K562 (cell line): Measurements from ENCODE around the gene TUT1. TPM values are rescaled to one million over a fixed set of nuclear protein-coding genes. Genes with fewer than 3 reads are reported as not detected.

ENCODE experiments used
- ETV5 ChIP-seq: sonication (generic); formaldehyde crosslinking; IDR thresholded peaks from 2 replicates; pipeline ENCODE4 v1.4.0; 2020; ENCODE audit warnings: low read depth, mild to moderate bottlenecking, missing genetic modification reagents
- GABPB1 ChIP-seq: sonication (generic); formaldehyde crosslinking; IDR thresholded peaks from 2 replicates; pipeline ENCODE4 v1.8.0; 2022; ENCODE audit warnings: mild to moderate bottlenecking, missing genetic modification reagents
- NCOR1 ChIP-seq: fragments of 450-650 bp; IDR thresholded peaks from 2 replicates; pipeline ENCODE4 v1.6.1; 2016; ENCODE audit warnings: mild to moderate bottlenecking, moderate library complexity
- TAL1 ChIP-seq: fragments of 450-650 bp; IDR thresholded peaks from 2 replicates; pipeline ENCODE4 v1.6.1; 2016; ENCODE audit warnings: mild to moderate bottlenecking
- TRIM24 ChIP-seq, 2 experiments: fragments of 450-650 bp; IDR thresholded peaks; 2 replicates each; pipeline ENCODE4 v1.6.1; 2016
- ZNF124 ChIP-seq: sonication (generic); formaldehyde crosslinking; IDR thresholded peaks from 2 replicates; pipeline ENCODE4 v1.8.1; 2022; ENCODE audit warnings: missing genetic modification reagents
- ZNF584 ChIP-seq: fragments of 200-800 bp; sonication (Bioruptor generic); IDR thresholded peaks from 2 replicates; pipeline ENCODE4 v1.6.1; 2016; ENCODE audit warnings: low read depth, mild to moderate bottlenecking, missing genetic modification characterization, missing compliant biosample characterization
- polyA plus RNA-seq, 8 experiments: library from polyadenylated mRNA; depleted of rRNA in 4 of 8; stranded (reverse) in 5 of 8; unstranded in 3 of 8; fragments of >200 nt; fragmentation: Nextera tagmentation in 2 of 8; fragmentation: Illumina TruSeq in 1 of 8; extraction: Ambion mirVana in 2 of 8; extraction: Trizol in 1 of 8; gene quantifications; 2 replicates each; pipeline versions ENCODE4 v1.2.1 to v1.2.3, GENCODE V29; 2011 to 2014; ENCODE audit warnings: inconsistent platforms in 1 of 8, missing spikeins in 1 of 8
- total RNA-seq, 7 experiments: library from RNA; depleted of rRNA in 6 of 7; stranded (reverse); fragments of >200 nt in 6 of 7; fragmentation: Illumina TruSeq in 2 of 7; extraction: Trizol in 2 of 7; gene quantifications; 2 replicates each; pipeline versions ENCODE4 v1.2.1 to v1.2.3, GENCODE V29; 2011 to 2021; ENCODE audit warnings: low replicate concordance in 1 of 7
- TF ChIP-seq, protein P1 (sequence below): fragments of 200-600 bp; sonication (generic); IDR thresholded peaks from one replicate; pipeline ENCODE4 v1.6.1; 2012; ENCODE audit warnings: mild to moderate bottlenecking, low read depth, low read length, inconsistent platforms
- TF ChIP-seq, protein P2 (sequence below): fragments of 250-450 bp; sonication (Bioruptor Pico); IDR thresholded peaks from 2 replicates; pipeline ENCODE4 v1.8.0; 2022; ENCODE audit warnings: moderate library complexity, mild to moderate bottlenecking, inconsistent platforms
- TF ChIP-seq, protein P3 (sequence below): fragments of 250-450 bp; sonication (Bioruptor Pico); IDR thresholded peaks from 2 replicates; pipeline ENCODE4 v1.9.0; 2021; ENCODE audit warnings: mild to moderate bottlenecking, inconsistent platforms
- TF ChIP-seq, protein P4 (sequence below): sonication (generic); formaldehyde crosslinking; IDR thresholded peaks from 2 replicates; pipeline ENCODE4 v1.9.0; 2022; ENCODE audit warnings: mild to moderate bottlenecking, missing genetic modification reagents

Gene TUT1
- total and polyA plus RNA-seq, 9 of the 15 experiments (the other 6 are each of a cell fraction or from before 2014, with no cell fraction given), result 0.66 to 44.3 (median 15.7) TPM

DNA sequence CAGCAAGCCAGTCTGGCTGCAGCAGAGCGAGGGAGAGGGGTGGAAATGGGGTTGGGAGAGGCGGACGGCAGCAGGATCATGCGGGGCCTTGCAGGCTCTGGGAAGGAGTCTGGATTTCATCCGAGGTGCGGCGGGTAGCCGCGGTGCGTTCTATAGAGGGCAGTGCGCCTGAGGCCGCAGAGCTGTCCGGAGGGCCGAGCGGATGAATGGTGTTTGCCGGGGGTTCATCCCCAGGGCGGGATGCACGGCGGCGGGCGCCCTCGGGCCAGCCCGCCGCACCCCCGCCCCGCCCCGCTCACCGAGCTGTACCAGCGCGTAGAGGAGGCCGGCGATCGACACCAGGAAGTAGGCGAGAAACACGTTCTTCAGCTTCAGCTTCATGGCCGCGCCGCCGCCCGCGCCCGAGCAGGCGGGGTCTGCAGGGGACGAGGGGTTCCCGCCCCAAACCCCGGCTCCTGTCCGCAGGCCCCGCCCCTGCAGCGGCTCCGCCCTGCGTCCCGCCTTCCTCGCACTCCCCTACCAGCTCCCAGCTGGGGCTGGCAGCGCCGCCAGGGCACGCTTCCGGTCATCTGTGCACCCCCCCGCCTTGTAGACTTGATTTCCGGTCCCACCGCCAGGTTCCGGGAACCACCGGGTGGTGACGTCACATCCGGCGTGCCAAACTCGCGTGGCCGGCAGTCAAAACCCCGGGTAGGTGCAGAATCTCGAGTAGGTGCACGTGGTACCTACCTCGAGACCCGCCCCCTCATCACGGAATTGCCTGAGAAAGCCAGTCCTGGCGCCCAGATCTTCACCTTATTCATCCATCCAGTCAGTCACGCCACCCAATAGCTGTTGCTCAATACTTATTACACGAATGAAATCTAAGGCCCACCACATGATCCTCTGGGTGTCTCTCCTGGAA, 30.5 kb upstream of the TUT1 start, which contains the start of gene B3GAT3 (continued):
- TF ChIP-seq, protein P1, sequence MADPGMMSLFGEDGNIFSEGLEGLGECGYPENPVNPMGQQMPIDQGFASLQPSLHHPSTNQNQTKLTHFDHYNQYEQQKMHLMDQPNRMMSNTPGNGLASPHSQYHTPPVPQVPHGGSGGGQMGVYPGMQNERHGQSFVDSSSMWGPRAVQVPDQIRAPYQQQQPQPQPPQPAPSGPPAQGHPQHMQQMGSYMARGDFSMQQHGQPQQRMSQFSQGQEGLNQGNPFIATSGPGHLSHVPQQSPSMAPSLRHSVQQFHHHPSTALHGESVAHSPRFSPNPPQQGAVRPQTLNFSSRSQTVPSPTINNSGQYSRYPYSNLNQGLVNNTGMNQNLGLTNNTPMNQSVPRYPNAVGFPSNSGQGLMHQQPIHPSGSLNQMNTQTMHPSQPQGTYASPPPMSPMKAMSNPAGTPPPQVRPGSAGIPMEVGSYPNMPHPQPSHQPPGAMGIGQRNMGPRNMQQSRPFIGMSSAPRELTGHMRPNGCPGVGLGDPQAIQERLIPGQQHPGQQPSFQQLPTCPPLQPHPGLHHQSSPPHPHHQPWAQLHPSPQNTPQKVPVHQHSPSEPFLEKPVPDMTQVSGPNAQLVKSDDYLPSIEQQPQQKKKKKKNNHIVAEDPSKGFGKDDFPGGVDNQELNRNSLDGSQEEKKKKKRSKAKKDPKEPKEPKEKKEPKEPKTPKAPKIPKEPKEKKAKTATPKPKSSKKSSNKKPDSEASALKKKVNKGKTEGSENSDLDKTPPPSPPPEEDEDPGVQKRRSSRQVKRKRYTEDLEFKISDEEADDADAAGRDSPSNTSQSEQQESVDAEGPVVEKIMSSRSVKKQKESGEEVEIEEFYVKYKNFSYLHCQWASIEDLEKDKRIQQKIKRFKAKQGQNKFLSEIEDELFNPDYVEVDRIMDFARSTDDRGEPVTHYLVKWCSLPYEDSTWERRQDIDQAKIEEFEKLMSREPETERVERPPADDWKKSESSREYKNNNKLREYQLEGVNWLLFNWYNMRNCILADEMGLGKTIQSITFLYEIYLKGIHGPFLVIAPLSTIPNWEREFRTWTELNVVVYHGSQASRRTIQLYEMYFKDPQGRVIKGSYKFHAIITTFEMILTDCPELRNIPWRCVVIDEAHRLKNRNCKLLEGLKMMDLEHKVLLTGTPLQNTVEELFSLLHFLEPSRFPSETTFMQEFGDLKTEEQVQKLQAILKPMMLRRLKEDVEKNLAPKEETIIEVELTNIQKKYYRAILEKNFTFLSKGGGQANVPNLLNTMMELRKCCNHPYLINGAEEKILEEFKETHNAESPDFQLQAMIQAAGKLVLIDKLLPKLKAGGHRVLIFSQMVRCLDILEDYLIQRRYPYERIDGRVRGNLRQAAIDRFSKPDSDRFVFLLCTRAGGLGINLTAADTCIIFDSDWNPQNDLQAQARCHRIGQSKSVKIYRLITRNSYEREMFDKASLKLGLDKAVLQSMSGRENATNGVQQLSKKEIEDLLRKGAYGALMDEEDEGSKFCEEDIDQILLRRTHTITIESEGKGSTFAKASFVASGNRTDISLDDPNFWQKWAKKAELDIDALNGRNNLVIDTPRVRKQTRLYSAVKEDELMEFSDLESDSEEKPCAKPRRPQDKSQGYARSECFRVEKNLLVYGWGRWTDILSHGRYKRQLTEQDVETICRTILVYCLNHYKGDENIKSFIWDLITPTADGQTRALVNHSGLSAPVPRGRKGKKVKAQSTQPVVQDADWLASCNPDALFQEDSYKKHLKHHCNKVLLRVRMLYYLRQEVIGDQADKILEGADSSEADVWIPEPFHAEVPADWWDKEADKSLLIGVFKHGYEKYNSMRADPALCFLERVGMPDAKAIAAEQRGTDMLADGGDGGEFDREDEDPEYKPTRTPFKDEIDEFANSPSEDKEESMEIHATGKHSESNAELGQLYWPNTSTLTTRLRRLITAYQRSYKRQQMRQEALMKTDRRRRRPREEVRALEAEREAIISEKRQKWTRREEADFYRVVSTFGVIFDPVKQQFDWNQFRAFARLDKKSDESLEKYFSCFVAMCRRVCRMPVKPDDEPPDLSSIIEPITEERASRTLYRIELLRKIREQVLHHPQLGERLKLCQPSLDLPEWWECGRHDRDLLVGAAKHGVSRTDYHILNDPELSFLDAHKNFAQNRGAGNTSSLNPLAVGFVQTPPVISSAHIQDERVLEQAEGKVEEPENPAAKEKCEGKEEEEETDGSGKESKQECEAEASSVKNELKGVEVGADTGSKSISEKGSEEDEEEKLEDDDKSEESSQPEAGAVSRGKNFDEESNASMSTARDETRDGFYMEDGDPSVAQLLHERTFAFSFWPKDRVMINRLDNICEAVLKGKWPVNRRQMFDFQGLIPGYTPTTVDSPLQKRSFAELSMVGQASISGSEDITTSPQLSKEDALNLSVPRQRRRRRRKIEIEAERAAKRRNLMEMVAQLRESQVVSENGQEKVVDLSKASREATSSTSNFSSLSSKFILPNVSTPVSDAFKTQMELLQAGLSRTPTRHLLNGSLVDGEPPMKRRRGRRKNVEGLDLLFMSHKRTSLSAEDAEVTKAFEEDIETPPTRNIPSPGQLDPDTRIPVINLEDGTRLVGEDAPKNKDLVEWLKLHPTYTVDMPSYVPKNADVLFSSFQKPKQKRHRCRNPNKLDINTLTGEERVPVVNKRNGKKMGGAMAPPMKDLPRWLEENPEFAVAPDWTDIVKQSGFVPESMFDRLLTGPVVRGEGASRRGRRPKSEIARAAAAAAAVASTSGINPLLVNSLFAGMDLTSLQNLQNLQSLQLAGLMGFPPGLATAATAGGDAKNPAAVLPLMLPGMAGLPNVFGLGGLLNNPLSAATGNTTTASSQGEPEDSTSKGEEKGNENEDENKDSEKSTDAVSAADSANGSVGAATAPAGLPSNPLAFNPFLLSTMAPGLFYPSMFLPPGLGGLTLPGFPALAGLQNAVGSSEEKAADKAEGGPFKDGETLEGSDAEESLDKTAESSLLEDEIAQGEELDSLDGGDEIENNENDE, result no peak
- TF ChIP-seq NCOR1, result no peak
- TF ChIP-seq, protein P2, sequence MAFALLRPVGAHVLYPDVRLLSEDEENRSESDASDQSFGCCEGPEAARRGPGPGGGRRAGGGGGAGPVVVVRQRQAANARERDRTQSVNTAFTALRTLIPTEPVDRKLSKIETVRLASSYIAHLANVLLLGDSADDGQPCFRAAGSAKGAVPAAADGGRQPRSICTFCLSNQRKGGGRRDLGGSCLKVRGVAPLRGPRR (CRISPR knock-in tag), result 0 out of 2 replicates have a peak, but pooled peaks have one; percentile 17
- TF ChIP-seq, protein P3, sequence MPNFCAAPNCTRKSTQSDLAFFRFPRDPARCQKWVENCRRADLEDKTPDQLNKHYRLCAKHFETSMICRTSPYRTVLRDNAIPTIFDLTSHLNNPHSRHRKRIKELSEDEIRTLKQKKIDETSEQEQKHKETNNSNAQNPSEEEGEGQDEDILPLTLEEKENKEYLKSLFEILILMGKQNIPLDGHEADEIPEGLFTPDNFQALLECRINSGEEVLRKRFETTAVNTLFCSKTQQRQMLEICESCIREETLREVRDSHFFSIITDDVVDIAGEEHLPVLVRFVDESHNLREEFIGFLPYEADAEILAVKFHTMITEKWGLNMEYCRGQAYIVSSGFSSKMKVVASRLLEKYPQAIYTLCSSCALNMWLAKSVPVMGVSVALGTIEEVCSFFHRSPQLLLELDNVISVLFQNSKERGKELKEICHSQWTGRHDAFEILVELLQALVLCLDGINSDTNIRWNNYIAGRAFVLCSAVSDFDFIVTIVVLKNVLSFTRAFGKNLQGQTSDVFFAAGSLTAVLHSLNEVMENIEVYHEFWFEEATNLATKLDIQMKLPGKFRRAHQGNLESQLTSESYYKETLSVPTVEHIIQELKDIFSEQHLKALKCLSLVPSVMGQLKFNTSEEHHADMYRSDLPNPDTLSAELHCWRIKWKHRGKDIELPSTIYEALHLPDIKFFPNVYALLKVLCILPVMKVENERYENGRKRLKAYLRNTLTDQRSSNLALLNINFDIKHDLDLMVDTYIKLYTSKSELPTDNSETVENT (CRISPR knock-in tag), result peak; percentile 74; the same call in 1 of the 2 replicates
- TF ChIP-seq ZNF124, result no peak
- TF ChIP-seq ETV5 (CRISPR knock-in tag), result peak; percentile 99
- peak; percentile 98 for TF ChIP-seq GABPB1
- no peak for TF ChIP-seq ZNF584 (CRISPR knock-in tag)
- TF ChIP-seq TRIM24 (IDR thresholded peaks at IDR 0.05), result peak in 1 of 2 experiments; percentile 75; a peak in 2 of 4 replicates
- TF ChIP-seq TAL1, result no peak
- TF ChIP-seq, protein P4, sequence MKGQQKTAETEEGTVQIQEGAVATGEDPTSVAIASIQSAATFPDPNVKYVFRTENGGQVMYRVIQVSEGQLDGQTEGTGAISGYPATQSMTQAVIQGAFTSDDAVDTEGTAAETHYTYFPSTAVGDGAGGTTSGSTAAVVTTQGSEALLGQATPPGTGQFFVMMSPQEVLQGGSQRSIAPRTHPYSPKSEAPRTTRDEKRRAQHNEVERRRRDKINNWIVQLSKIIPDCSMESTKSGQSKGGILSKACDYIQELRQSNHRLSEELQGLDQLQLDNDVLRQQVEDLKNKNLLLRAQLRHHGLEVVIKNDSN (CRISPR knock-in tag), result peak; percentile 90
